IPS DF 4.7 (cell line): ENCODE measurements around the gene HOXC10.

Source experiments
- DNase-seq: peaks from one replicate; pipeline ENCODE4 v3.0.0-alpha.2; 2013; ENCODE audit warnings: low spot score; ENCODE audit errors: extremely low read depth

HOXC10 gene

DNA sequence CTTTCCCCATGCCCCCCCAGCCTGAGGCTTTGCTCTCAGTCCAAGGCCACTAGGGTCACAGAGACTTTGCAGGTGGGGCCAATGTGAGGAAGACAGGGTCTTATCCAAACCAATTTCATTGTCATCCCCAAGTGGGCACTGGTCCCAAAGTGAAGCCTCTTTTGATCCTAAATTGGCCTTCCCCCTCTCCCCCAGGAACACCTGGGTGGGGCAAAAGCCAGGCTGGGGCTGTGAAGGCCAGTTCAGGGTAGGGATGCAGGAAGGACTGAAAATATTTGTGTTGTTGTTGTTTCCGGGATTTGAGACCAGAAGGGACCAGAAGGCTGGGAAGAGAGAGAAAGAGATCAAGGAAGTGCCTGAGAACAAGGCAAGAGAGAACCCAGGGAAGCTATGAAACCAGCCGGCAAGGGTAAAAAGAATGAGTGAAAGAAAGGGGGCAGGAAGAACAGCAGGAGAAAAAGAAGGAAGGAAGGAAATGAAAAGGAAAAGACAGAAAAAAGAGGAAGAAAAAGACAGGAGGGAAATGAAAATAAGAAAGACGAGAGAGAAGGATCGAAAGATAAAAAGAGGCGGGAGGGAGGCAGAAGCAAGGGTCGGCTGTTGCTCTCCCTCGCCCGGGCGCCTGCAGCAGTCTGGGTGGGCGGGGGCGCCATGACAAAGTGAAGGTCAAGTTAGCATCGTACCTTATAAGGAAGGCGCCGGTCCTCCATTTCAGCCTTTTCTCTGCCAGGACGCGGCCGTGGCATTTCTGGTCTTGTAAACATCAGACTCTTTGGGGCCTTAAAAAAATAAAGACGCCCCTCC is 19.5 kb upstream of the HOXC10 start:
- DNase-seq, result no peak

DNA sequence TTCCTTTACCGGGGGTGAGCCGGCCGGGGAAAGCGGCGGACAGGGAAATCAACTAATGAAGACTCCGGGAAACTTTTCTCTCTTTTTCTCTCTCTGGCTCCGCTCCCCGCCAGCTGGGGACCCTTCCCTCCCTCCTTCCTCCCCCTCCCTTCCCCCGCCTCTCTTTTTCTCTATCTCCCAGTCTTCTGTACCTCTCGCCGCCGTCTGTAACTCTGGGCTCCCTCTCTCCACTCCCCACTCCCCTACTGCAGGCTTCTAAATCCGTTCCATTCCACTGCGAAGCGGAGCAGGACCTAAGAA is 18.9 kb upstream of the HOXC10 start:
- no peak for DNase-seq

DNA sequence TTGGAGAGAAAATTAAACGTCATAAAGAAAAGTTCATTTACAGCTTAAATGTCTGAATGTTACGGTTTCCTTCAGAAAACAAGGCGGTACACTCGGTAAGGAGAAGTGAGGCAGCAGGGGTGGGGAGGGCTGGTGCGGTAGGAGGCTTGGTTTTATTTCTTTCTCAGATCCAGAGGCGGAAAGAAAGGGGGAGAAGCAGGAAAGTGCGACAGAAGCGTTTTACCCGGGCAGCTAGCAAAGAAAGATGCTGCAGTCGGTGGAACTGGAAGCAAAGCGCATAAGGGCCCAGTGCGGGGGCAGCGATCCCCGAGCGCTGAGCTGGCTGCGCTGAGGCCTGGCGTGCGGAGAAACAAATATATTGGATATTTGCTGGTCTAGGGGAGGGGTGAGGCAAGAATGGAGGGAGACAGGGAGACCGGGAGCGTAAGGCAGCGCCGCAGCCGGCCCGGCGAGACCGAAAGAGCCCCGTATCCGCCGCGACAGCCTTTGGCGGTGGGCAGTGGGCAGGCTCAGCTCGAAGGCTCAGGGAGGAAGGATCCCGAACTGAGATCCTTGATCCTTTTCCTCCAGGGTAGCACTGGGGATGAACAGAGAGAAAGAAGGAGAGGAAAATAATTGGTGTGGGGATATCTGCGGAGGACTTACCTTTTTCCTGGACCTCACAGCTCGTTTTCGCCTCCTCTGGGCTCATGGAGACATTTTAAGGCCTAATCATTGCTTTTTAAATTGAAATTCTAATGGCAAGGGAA is 18.4 kb upstream of the HOXC10 start:
- DNase-seq, result no peak

DNA sequence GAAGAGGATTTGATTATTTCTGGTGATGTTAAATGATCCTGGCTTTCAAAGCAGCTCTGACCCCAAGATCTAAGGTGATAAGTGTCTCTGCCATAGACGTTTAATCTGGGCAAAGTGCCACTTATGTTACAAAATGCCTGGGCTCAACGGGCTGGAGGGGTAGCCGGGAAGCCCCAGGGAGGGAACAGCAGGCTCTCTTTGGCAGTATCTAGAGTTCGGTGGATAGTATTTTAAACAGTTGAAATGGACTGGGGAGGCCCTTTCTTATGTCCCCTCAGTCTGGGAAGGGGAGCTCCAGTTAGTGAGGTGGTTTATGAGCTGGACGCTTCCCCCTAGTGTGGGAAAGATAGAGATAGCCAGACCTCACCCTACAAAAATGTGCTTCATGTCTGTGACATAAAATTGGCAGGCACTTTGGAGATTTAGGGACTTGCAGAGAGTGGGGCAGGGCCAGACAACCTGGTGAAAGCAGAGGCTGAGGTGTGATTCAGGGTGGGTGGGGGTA is 17.5 kb upstream of the HOXC10 start:
- DNase-seq, result no peak

DNA sequence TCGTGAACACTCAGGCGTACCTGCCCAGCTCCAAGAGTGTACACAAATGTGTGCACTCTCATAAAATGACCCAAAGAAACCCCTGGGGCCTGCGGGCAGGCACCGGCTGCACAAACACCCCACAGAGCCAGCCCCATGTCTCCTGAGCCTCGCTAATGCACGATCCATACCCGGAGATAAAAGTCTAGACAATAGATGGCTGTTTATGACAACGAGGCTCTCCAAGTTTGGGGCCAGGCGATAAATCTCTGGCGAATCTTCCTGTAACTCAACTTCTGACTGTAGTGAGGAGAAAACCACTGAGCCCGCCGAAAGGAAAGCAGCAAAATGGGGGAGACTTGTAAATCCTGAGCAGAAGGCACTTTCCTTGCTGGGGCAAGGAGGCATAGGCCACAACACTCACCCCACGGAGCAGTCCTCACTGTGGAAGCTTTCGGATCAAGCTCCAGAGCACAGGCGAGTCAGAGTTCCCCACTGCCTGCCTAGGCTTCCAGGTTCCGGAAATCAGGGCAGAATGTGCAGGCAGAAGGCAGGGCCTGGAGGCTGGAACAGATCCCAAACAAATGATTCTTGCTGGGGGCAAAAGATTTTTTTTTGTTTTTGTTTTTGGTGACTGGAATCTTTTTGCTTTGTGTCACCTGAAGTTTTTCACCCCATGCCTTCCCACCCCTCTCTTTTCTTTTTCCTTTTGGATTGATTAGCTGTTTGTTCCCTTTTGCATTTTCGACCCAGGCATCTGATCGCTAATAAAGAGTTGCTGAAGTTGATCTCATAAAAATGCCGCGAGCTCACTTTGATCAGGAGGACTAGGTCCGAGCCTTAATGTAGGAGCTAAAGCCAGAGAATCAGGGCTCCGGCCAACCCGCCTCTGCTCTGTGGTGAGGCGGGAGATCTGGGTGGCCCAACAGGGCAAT is 16.5 kb upstream of the HOXC10 start:
- no peak for DNase-seq

DNA sequence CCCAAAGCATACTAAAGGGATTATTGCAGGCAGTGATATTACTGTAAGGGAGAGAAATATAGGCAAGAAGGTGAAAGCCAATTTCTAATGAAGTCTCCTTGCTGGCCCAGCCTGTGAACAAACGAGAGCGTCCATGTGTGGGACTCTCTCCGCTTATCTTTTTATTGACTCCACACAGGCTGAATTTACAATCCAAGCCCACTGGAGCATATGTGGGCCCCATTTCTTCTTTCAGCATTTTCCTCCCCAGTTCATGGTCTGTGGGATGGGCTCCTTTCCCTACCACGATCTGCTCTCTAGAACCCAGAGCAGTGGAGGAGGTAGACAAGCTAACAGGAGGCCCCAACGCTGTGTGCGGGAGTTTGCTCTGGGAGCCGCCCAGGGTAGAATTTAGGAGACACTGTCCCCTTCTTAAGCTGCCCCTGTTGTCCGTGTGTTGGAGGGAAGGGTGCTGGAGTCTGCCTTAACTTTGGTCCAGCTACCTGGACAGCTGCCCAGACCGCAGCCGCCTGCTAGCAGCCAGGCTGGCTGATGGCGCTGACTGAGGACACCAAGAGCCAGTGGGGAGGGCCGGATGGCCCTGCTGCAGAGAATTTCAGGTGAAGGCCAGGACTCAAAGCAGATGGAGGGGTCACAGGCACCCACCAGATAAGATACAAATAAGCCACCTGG is 15.2 kb upstream of the HOXC10 start:
- no peak for DNase-seq

DNA sequence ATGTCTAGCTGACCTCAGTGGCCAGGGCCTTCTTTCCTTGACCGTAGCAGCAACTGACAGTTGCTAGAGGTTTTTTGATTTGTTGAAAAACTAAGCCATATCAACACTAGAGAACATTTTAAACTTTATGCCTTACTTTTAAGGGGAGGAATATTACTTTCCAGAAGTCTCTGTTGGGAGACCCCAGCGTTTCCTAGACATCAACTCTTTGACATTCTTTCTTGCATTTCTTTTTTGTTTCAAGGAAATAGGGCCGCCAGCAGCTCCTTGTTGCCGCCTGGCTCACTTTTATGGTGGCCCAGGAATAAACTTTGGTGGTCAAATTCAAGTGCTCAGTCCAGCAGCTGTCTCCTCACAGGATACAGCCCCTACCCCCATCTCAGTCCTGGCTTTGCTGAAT is 14.5 kb upstream of the HOXC10 start:
- no peak for DNase-seq

DNA sequence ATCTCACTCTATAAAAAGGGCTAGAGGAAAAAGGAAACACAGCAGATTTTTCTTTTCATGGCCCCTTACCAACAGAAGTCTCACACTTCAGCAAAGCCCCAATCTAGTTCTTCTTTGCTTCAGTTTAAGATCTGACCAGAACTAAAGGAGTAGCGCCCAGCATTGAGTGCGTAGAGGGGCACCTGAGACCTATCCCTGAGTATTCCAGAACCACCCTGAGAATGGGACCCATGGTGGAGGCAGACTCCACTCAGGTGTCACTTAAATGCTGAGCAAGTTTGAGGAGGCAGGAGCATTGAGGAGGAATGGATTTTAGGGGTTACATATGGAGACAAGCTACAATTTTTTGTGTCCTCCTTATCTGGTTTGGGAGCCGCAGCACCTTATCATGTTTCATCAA is 13.8 kb upstream of the HOXC10 start:
- no peak for DNase-seq

DNA sequence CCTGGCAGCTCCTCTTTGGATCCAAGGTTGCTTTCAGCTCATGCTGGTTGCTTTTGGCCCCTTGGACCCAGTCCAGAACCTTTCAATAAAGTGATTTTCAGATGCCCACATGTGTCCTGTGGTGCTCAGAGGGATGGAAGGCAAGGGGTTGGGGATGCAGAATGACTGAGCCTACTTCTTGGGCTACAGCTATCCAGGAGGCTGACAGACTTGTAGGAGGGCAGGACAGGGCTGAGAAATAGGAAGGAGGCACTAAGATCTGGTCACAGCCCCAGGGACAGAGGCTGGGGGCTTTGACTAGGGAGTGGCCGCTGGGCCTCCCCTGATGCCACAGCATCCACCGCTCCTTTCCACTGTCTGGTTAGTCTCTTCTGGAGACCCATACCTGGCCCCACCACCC is 13.3 kb upstream of the HOXC10 start:
- no peak for DNase-seq

DNA sequence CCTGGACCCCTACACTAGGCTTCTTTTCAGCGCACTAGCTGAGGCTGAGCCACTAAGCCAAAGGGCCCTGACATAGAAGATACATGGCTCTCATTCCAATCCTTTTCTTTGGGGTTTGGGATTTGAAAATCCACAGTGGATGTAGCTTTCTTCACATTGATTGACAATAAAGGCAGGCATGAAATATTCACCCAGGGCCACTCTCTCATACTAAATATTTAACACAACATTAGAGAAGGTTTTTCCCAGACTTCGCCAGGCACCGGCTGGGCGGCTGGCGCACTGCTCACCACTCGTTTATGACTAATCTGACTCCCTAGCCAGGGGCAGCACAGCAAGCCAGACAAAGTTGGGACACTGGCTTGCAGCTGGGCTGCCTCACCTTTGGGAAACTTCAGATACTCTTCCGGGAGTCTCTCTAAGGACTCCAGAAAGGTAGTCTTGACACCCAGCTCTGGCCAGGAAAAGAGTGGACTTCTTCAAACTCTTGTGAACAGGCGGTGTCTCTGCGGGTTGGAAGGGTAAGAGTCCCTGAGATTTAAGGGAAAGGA is 12.7 kb upstream of the HOXC10 start:
- DNase-seq, result no peak

DNA sequence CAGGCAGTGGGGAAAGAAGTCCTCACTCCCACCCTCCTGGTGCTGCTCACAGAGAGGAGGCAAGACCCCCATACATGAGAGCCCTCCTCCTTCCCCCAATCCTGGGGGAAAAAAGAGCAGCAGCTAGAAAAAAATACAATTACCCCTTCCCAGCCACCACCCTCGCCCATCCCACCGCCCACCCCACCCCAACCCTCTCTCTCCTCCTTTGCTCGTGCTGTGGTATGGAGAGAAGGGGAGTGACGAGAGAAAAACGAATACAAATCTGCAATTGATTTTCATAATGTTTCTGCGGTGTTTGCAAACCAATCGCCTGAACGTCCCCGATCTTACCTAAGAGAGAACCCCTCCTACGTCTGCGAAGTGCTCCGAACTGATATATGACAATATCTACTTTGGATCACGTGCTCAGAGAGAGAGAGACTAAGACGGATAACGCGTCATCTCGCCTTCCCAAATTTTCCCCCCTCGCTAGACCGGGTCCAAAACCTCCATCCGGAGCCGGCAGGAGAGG is 12.2 kb upstream of the HOXC10 start, which contains the start of gene HOXC11:
TSS of gene HOXC11 (plus strand) at position 405 of the 514 bp plus-strand sequence. CDS start 116 bp downstream, outside the sequence.
- no peak for DNase-seq

DNA sequence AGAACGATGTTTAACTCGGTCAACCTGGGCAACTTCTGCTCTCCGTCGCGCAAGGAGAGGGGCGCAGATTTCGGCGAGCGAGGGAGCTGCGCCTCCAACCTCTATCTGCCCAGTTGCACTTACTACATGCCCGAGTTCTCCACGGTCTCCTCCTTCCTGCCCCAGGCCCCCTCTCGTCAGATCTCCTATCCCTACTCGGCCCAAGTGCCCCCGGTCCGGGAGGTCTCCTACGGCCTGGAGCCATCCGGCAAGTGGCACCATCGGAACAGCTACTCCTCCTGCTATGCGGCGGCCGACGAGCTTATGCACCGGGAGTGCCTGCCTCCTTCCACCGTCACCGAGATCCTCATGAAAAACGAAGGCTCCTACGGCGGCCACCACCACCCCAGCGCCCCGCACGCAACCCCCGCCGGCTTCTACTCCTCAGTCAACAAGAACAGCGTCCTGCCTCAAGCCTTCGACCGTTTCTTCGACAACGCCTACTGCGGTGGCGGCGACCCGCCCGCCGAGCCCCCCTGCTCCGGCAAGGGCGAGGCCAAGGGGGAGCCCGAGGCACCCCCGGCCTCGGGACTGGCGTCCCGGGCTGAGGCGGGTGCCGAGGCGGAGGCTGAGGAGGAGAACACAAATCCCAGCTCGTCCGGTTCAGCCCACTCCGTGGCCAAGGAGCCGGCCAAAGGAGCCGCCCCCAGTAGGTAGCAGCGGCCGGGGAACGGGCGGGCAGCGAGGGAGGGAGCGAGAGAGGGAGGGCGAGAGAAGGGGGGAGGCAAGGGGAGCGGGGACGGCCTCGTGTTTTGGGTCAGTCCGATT is 11.5 kb upstream of the HOXC10 start:
- no peak for DNase-seq

DNA sequence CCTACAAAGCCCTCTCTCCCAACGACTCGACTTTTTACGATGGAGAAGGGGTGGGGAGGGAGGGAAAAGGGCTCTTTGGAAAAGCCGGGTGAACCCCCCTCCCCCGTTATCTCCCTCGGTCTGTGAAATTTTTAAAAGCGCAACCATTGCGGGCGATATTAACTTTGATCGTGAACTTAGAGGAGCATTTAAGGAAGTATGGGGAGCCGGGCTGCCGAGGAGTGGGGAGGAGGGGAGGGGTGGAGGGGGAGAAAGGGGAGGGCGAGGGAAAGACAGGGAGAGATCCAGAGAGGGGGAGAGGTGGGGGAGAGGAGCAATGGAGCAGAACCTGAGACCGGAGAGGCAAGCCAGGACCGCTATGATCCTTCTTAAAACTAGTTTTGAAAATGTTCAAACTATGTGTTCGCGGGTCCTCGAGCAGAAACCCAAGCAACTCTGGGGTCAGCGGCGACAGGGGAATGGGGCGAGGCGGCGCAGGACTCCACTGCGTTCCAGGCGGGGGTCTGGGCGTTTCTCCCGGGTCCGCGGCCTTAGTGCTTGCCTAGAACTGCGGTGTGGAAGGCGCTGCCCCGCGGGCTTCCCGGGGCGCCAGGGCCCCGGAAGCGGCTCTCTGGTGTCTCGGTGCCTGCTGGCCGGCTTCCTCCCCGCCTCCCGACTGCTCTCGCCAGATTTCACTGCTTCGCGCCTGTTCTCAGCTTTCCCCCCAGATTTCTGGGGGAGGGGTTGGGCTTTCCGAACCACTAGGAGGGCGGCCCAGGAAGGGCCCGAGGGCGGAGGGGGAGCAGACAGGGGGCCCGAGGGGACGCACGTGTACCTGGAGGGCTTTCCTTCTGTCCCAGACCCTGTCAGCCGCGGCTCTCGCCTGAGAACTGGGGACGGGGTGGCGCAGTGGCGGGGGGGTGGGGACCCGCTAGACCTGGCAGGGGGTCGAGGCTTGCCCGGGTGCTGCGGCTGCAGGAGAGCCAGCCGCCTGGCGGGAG is 10.6 kb upstream of the HOXC10 start, which contains the start of gene HOTAIR:
TSS of gene HOTAIR (minus strand) at position 871 of the 980 bp plus-strand sequence.
- no peak for DNase-seq

DNA sequence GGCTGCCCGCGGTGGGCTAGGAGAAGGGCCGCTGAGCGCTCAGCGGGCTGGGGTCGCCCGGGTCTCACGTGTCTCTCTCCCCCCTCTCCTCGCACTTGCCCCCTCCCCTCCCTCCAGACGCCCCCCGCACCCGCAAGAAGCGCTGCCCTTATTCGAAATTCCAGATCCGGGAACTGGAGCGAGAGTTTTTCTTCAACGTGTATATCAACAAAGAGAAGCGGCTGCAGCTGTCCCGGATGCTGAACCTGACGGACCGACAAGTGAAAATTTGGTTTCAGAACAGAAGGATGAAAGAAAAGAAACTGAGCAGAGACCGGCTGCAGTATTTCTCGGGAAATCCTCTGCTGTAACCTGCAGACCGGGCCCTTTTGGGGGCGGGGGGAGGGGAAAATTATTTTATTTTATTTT is 9.9 kb upstream of the HOXC10 start:
- no peak for DNase-seq

DNA sequence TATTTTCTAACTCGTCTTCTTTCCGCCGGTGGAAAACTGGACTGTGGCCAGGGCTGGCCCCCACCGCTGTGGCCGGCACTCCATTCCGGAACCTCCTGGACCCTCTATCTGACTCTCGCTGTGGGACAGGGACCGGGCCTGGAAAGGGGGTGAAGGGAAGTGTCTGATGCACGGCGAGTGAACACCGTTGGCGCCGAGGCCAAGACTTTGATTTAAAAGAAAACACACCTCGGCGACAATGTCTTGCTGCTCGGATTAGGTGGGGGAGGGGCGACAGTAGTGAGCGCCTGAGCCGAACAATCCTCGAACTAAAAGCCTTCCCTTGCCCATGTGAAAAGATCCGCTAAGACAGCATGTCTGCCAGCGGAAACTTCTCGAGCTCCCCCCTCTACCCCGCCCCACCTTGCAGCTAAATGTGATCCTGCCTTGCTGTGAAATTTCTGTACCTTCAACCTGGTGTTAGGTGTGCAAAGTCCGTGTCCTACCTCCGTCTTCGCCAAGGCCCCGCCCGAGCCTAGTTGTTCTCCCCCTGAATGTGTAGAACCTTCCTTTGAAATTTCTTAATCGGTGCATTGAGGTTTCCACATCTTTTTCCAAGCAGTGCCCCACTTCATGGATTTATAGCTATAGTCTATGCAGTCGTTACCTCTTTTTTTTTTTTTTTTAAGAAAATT is 9.3 kb upstream of the HOXC10 start:
- DNase-seq, result no peak

DNA sequence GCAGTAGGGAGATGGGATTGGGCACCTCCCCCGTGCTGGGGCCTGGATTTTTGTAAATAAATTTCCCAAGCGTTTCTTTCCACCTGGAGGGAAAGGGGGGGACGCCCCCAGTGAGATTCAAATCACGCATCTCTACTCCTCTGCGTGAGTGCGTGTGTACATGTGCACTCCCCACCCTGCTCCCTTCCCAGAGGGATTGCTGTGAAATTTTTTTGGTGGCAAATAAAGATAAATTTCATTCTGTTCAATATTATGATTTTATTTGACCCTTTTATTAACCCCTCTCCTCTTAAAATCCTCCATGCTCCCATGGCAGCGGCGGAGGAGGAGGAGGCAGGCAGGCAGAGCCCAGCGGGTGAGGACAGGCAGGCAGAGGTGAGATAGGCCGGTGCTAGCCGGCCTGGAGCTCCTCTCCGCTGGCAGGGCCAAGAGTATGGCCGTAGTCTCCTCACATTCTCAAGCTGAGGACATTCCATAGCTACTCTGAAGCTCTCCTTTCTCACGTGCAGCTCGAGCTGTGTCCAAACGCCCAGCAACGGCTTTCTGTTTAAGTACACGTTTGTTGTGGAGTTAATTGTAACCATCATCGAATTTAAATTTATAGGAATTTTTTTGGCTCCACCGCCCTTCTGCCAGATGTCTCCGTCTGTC is 8.6 kb upstream of the HOXC10 start:
- DNase-seq, result no peak

DNA sequence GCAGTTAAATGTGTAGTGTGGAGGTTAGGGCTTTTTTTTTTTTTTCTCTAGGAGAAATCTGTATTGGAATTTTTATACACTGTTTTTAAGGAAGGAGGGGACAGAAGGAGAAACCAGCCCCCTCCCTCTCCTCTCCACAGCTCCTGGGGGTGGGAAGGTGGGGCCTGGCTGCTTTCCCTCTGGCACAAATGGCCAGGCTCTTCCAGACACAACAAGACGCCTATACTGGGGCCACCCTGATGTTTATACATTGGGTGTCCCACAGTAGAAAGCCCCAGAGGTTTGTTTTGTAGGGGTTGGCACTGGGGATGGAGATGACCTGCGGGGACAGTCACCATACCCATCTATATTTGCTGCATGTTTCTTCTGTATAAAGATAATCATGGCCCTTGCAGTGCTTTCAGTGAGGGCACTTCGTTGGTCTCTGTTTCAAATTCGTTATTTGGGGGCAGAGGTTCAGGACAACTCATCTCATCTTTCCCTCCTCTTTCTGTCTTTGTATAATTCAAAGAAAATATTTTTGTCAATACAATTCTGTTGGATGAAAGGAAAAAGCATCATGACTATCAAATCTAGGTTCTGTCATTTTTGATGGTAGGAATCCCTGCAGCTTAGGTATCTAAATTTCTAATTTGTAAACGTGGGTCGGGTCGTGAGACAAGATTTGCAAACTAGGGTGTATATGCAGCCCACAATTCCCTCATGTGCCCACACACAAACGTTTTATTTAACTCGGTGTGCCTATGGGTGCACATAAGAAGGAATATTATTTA is 7.9 kb upstream of the HOXC10 start:
- no peak for DNase-seq
